Measurements from ENCODE around the gene SYT14.

GRCh38 chr1:210200124-210200736, 262.2 kb downstream of the SYT14 start:
- TF ChIP-seq CTCF (IDR thresholded peaks at IDR 0.05), result peak in 1 of 4 experiments; percentile 40
- TF ChIP-seq POLR2A (IDR thresholded peaks at IDR 0.05), result no peak
